ENCODE data around the gene DNAH3. TPM values are rescaled to one million over a fixed set of nuclear protein-coding genes. Genes with fewer than 3 reads are reported as not detected.

Gene DNAH3
- total and polyA plus RNA-seq, 2 of the 13 experiments (the other 11 are each of a cell fraction or from before 2014, with no cell fraction given), result 0.07 to 0.08 TPM

- TF ChIP-seq RFX5 (IDR thresholded peaks at IDR 0.05; ENCODE audit: low read depth, low read length) (peak; percentile 12; the same call in 1 of the 2 replicates), THAP7 (CRISPR knock-in tag; IDR thresholded peaks at IDR 0.05) (no peak; the same call in 1 of the 2 replicates), ZEB1 (IDR thresholded peaks at IDR 0.05; ENCODE audit: insufficient replicate concordance, low read depth) (no peak), NR2F1 (CRISPR knock-in tag; IDR thresholded peaks at IDR 0.05) (no peak), FOSL2 (CRISPR knock-in tag; IDR thresholded peaks at IDR 0.05) (no peak), SMYD3 (CRISPR knock-in tag; IDR thresholded peaks at IDR 0.05) (peak; percentile 12; the same call in 1 of the 2 replicates), MBD4 (IDR thresholded peaks at IDR 0.05; ENCODE audit: borderline replicate concordance, low read length) (no peak), KMT2B (CRISPR knock-in tag; IDR thresholded peaks at IDR 0.05) (no peak), KAT8 (CRISPR knock-in tag; IDR thresholded peaks at IDR 0.05) (no peak), ZNF788 (CRISPR knock-in tag; IDR thresholded peaks at IDR 0.05; ENCODE audit: borderline replicate concordance) (peak; percentile 12; the same call in 1 of the 2 replicates), ARID2 (CRISPR knock-in tag; IDR thresholded peaks at IDR 0.05; ENCODE audit: borderline replicate concordance) (0 out of 2 replicates have a peak, but pooled peaks have one; percentile 3), RXRB (CRISPR knock-in tag; IDR thresholded peaks at IDR 0.05; ENCODE audit: borderline replicate concordance) (no peak), KDM2A (CRISPR knock-in tag; IDR thresholded peaks at IDR 0.05; ENCODE audit: borderline replicate concordance, low read depth) (peak; percentile 12; the same call in 1 of the 2 replicates), ZBTB43 (CRISPR knock-in tag; conservative IDR thresholded peaks at IDR 0.05) (no peak), ZNF770 (CRISPR knock-in tag; IDR thresholded peaks at IDR 0.05) (no peak), FOXO4 (CRISPR knock-in tag; conservative IDR thresholded peaks at IDR 0.05) (0 out of 2 replicates have a peak, but pooled peaks have one; percentile 79), ZNF503 (CRISPR knock-in tag; IDR thresholded peaks at IDR 0.05) (0 out of 2 replicates have a peak, but pooled peaks have one; percentile 9), TBL1XR1 (IDR thresholded peaks at IDR 0.05; ENCODE audit: borderline replicate concordance, low read length, partially characterized antibody) (no peak), ZNF281 (CRISPR knock-in tag; IDR thresholded peaks at IDR 0.05; ENCODE audit: borderline replicate concordance) (0 out of 2 replicates have a peak, but pooled peaks have one; percentile 22), ETV6 (CRISPR knock-in tag; conservative IDR thresholded peaks at IDR 0.05) (no peak)
Observed at GRCh38 chr16:20901068-20901435, 249.6 kb downstream of the DNAH3 start (continued).

Measured in HepG2 (cell line).